Measurements from ENCODE around the gene FAM177B.

The FAM177B gene

GRCh38 chr1:222702210-222702609 is 34.8 kb upstream of the FAM177B start:
- Histone ChIP-seq H3K4me2 (ENCODE audit: low read depth, low read length, poor library complexity, severe bottlenecking) (no peak overlapping the region), H3K9me2 (replicated peaks; ENCODE audit: low read depth, low read length) (no peaks in the 10 kb centered on the region), H3K9ac (ENCODE audit: low read depth, low read length, poor library complexity, severe bottlenecking) (no peak overlapping the region), H3F3A (ENCODE audit: low read depth) (no peaks in the 10 kb centered on the region), H3K4me1 (ENCODE audit: insufficient read depth, low read length, poor library complexity, severe bottlenecking) (no peaks in the 10 kb centered on the region), H3K27me3 (ENCODE audit: insufficient read depth, low read length, poor library complexity, severe bottlenecking) (no peaks in the 10 kb centered on the region), H4K20me1 (ENCODE audit: insufficient read depth, low read length, poor library complexity, severe bottlenecking) (no peaks in the 10 kb centered on the region), H2AFZ (ENCODE audit: low read length) (no peak overlapping the region), H3K9me3 (ENCODE audit: insufficient read depth, low read depth, low read length) (peaks cover 5% of the 10 kb centered on the region; the same call in 1 of the 2 replicates), H3K79me2 (ENCODE audit: insufficient read depth, low read length) (peaks cover 31% of the 10 kb centered on the region), H3K36me3 (ENCODE audit: insufficient read depth, low read length) (peaks cover 15% of the 10 kb centered on the region), H3K4me3 (ENCODE audit: low read length, poor library complexity, severe bottlenecking) (no peak overlapping the region)
- TF ChIP-seq CTCF (conservative IDR thresholded peaks at IDR 0.05; ENCODE audit: low read length) (no peak), EZH2phosphoT487 (IDR thresholded peaks at IDR 0.05; ENCODE audit: borderline replicate concordance) (no peak)

- no peaks in the 10 kb centered on the region for H3K9me2 ChIP-seq (replicated peaks; ENCODE audit: low read depth, low read length)
- H3K4me3 ChIP-seq (ENCODE audit: low read length, poor library complexity, severe bottlenecking), result no peak overlapping the region
- H3K36me3 ChIP-seq (ENCODE audit: insufficient read depth, low read length), result peaks cover 15% of the 10 kb centered on the region
- H3K9me3 ChIP-seq (ENCODE audit: insufficient read depth, low read depth, low read length), result peaks cover 5% of the 10 kb centered on the region; the same call in 1 of the 2 replicates
- no peak for TF ChIP-seq EZH2phosphoT487 (IDR thresholded peaks at IDR 0.05; ENCODE audit: borderline replicate concordance)
- no peak for TF ChIP-seq CTCF (conservative IDR thresholded peaks at IDR 0.05; ENCODE audit: low read length)
- no peak overlapping the region for H3K9ac ChIP-seq (ENCODE audit: low read depth, low read length, poor library complexity, severe bottlenecking)
- H3K4me2 ChIP-seq (ENCODE audit: low read depth, low read length, poor library complexity, severe bottlenecking), result no peak overlapping the region
- H3K4me1 ChIP-seq (ENCODE audit: insufficient read depth, low read length, poor library complexity, severe bottlenecking), result no peaks in the 10 kb centered on the region
- H2AFZ ChIP-seq (ENCODE audit: low read length), result no peak overlapping the region
- H4K20me1 ChIP-seq (ENCODE audit: insufficient read depth, low read length, poor library complexity, severe bottlenecking), result no peaks in the 10 kb centered on the region
- H3F3A ChIP-seq (ENCODE audit: low read depth), result no peaks in the 10 kb centered on the region
- H3K79me2 ChIP-seq (ENCODE audit: insufficient read depth, low read length), result peaks cover 47% of the 10 kb centered on the region
- H3K27me3 ChIP-seq (ENCODE audit: insufficient read depth, low read length, poor library complexity, severe bottlenecking), result no peaks in the 10 kb centered on the region
Observed at GRCh38 chr1:222704260-222704659, 32.7 kb upstream of the FAM177B start.

GRCh38 chr1:222706815-222707214 is 30.2 kb upstream of the FAM177B start:
- TF ChIP-seq EZH2phosphoT487 (IDR thresholded peaks at IDR 0.05; ENCODE audit: borderline replicate concordance) (no peak), CTCF (conservative IDR thresholded peaks at IDR 0.05; ENCODE audit: low read length) (peak; percentile 33)
- Histone ChIP-seq H2AFZ (ENCODE audit: low read length) (no peak overlapping the region), H4K20me1 (ENCODE audit: insufficient read depth, low read length, poor library complexity, severe bottlenecking) (peaks cover 13% of the 10 kb centered on the region), H3K4me1 (ENCODE audit: insufficient read depth, low read length, poor library complexity, severe bottlenecking) (peaks cover 16% of the 10 kb centered on the region), H3K9me3 (ENCODE audit: insufficient read depth, low read depth, low read length) (peaks cover 5% of the 10 kb centered on the region; the same call in 1 of the 2 replicates), H3K9me2 (replicated peaks; ENCODE audit: low read depth, low read length) (no peaks in the 10 kb centered on the region), H3K27me3 (ENCODE audit: insufficient read depth, low read length, poor library complexity, severe bottlenecking) (no peaks in the 10 kb centered on the region), H3K4me2 (ENCODE audit: low read depth, low read length, poor library complexity, severe bottlenecking) (no peak overlapping the region), H3K79me2 (ENCODE audit: insufficient read depth, low read length) (peaks cover 71% of the 10 kb centered on the region), H3F3A (ENCODE audit: low read depth) (no peaks in the 10 kb centered on the region; the same call in 1 of the 2 replicates), H3K9ac (ENCODE audit: low read depth, low read length, poor library complexity, severe bottlenecking) (no peak overlapping the region), H3K4me3 (ENCODE audit: low read length, poor library complexity, severe bottlenecking) (no peak overlapping the region), H3K36me3 (ENCODE audit: insufficient read depth, low read length) (peaks cover 9% of the 10 kb centered on the region)
